Osteoblast (primary cell): ENCODE measurements around the gene AKAP11. TPM values are rescaled to one million over a fixed set of nuclear protein-coding genes. Genes with fewer than 3 reads are reported as not detected.

Source experiments
- DNase-seq: peaks from one replicate; pipeline ENCODE4 v3.0.0; 2011; ENCODE audit warnings: low spot score, mixed read lengths; ENCODE audit not compliant: insufficient read length; ENCODE audit errors: missing footprints
- H2AFZ ChIP-seq: 2 replicates; pipeline ENCODE4 v1.6.0; 2011; ENCODE audit warnings: mild to moderate bottlenecking, low read length
- H3K27ac ChIP-seq: 2 replicates; pipeline ENCODE4 v1.5.1; 2011; ENCODE audit warnings: mild to moderate bottlenecking, low read depth, low read length, moderate library complexity
- H3K27me3 ChIP-seq: 2 replicates; pipeline ENCODE4 v1.6.0; 2012; ENCODE audit warnings: mild to moderate bottlenecking, control low read depth, inconsistent platforms, low read length, moderate library complexity; ENCODE audit not compliant: insufficient read depth
- H3K36me3 ChIP-seq: 2 replicates; pipeline ENCODE4 v1.5.1; 2011; ENCODE audit warnings: mild to moderate bottlenecking, low read length, control low read depth, moderate library complexity; ENCODE audit not compliant: insufficient read depth
- H3K4me1 ChIP-seq: 2 replicates; pipeline ENCODE4 v1.5.1; 2011; ENCODE audit warnings: mild to moderate bottlenecking, low read length, control low read depth, moderate library complexity; ENCODE audit not compliant: insufficient read depth
- H3K4me2 ChIP-seq: 2 replicates; pipeline ENCODE4 v1.6.0; 2011; ENCODE audit warnings: mild to moderate bottlenecking, low read length; ENCODE audit not compliant: insufficient read depth
- H3K4me3 ChIP-seq: fragments of 200-600 bp; sonication (generic); 3 replicates; pipeline ENCODE4 v1.5.1; 2012; ENCODE audit warnings: mild to moderate bottlenecking, low read length, inconsistent platforms; ENCODE audit not compliant: insufficient read depth
- H3K79me2 ChIP-seq: 2 replicates; pipeline ENCODE4 v1.6.0; 2012; ENCODE audit warnings: mild to moderate bottlenecking, low read length, control low read depth, inconsistent platforms; ENCODE audit not compliant: insufficient read depth
- H3K9me3 ChIP-seq: 2 replicates; pipeline ENCODE4 v1.5.1; 2011; ENCODE audit warnings: low read depth, low read length, control low read depth
- H4K20me1 ChIP-seq: 2 replicates; pipeline ENCODE4 v1.6.0; 2012; ENCODE audit warnings: mild to moderate bottlenecking, low read length, control low read depth; ENCODE audit not compliant: insufficient read depth
- CTCF ChIP-seq: IDR thresholded peaks from 2 replicates; pipeline ENCODE4 v1.5.1; 2011; ENCODE audit warnings: mild to moderate bottlenecking, low read depth, low read length, moderate library complexity; ENCODE audit errors: extremely low read depth
- total RNA-seq: library from RNA; depleted of rRNA; stranded (reverse); fragments of >200 nt; gene quantifications from 2 replicates; pipeline ENCODE4 v1.2.3, GENCODE V29; 2012

Gene AKAP11
- total RNA-seq, 1 donor = 29.3 TPM

GRCh38 chr13:42328672-42329071, 56.7 kb downstream of the AKAP11 start:
- Histone ChIP-seq H3K79me2 (no peaks in the 10 kb centered on the region), H2AFZ (no peak overlapping the region), H3K4me2 (no peak overlapping the region), H3K27me3 (no peaks in the 10 kb centered on the region), H3K4me1 (no peaks in the 10 kb centered on the region), H3K9me3 (no peaks in the 10 kb centered on the region), H3K27ac (no peak overlapping the region), H4K20me1 (no peaks in the 10 kb centered on the region), H3K4me3 (no peak overlapping the region), H3K36me3 (no peaks in the 10 kb centered on the region)
- TF ChIP-seq CTCF = no peak
- DNase-seq = no peak

- no peaks in the 10 kb centered on the region for H3K27me3 ChIP-seq
- no peak for DNase-seq
- no peak overlapping the region for H3K27ac ChIP-seq
- TF ChIP-seq CTCF = no peak
- no peak overlapping the region for H3K4me3 ChIP-seq
- H3K36me3 ChIP-seq = no peaks in the 10 kb centered on the region
- H3K79me2 ChIP-seq = no peaks in the 10 kb centered on the region
- H3K4me1 ChIP-seq = no peaks in the 10 kb centered on the region
- no peak overlapping the region for H2AFZ ChIP-seq
- H4K20me1 ChIP-seq = no peaks in the 10 kb centered on the region
- no peaks in the 10 kb centered on the region for H3K9me3 ChIP-seq
- H3K4me2 ChIP-seq = no peak overlapping the region
Observed at GRCh38 chr13:42329239-42329638, 57.3 kb downstream of the AKAP11 start.

GRCh38 chr13:42331009-42331408, 59.1 kb downstream of the AKAP11 start:
- Histone ChIP-seq H3K27ac (no peak overlapping the region), H3K4me1 (no peaks in the 10 kb centered on the region), H3K79me2 (no peaks in the 10 kb centered on the region), H3K9me3 (no peaks in the 10 kb centered on the region), H3K4me2 (no peak overlapping the region), H3K4me3 (no peak overlapping the region), H3K27me3 (peaks cover 4% of the 10 kb centered on the region), H3K36me3 (no peaks in the 10 kb centered on the region), H4K20me1 (no peaks in the 10 kb centered on the region), H2AFZ (no peak overlapping the region)
- no peak for DNase-seq
- no peak for TF ChIP-seq CTCF

GRCh38 chr13:42333613-42334328, 61.8 kb downstream of the AKAP11 start:
- Histone ChIP-seq H3K9me3 (no peaks in the 10 kb centered on the region), H3K36me3 (no peaks in the 10 kb centered on the region), H4K20me1 (no peaks in the 10 kb centered on the region), H2AFZ (peak overlapping the region; percentile 59), H3K4me1 (no peaks in the 10 kb centered on the region), H3K4me2 (peak overlapping the region; percentile 56), H3K79me2 (no peaks in the 10 kb centered on the region), H3K4me3 (peak overlapping the region; percentile 50), H3K27me3 (peaks cover 11% of the 10 kb centered on the region), H3K27ac (no peak overlapping the region)
- peak; percentile 78 for TF ChIP-seq CTCF
- peak; percentile 54 for DNase-seq
